K562 (cell line): ENCODE measurements around the gene WRAP53. TPM values are rescaled to one million over a fixed set of nuclear protein-coding genes. Genes with fewer than 3 reads are reported as not detected.
A peak's percentile ranks its signal among the peaks of the same experiment; 100 is the strongest.

ENCODE experiments used
- ATAC-seq: fragments of 200-7000 bp; cut with Tn5 transposase; 3 replicates; pipeline ENCODE4 v1.9.1; 2020; ENCODE audit warnings: moderate library complexity
- BruUV-seq: library from RNA; stranded (reverse); fragments of 400-500 nt; replicated peaks from 2 replicates; lab custom pipeline; 2021; lab: Mats Ljungman, UMichigan
- CTCF ChIA-PET: fragments of 300-600 bp; formaldehyde crosslinking; extraction: SDS; loops from one replicate; lab custom pipeline; 2021; ENCODE audit warnings: low intra/inter-chr PET ratio; lab: Yijun Ruan, JAX
- POLR2A ChIA-PET: fragments of 300-600, 350-650 bp; sonication (Branson Sonifier 250); formaldehyde crosslinking; extraction: SDS; loops from one replicate; lab custom pipeline; 2021; ENCODE audit warnings: antibody characterized with exemption, inconsistent platforms; lab: Yijun Ruan, JAX
- DNase-seq, 4 experiments: peaks; one replicate each; pipeline versions ENCODE4 v3.0.0 to v3.0.0-alpha.2; 2011 to 2018; ENCODE audit warnings: low spot score in 3 of 4, mixed read lengths in 3 of 4; ENCODE audit errors: extremely low read depth in 1 of 4
- FAIRE-seq: peaks from 2 replicates; lab custom pipeline; 2011; peaks lifted over from hg19 to GRCh38; lab: Jason Lieb, UNC
- H2AFZ ChIP-seq: 2 replicates; pipeline ENCODE4 v1.6.0; 2011; ENCODE audit warnings: low read depth, low read length, control low read depth, inconsistent platforms
- H3K27ac ChIP-seq: fragments of 200-600 bp; 3 replicates; pipeline ENCODE4 v1.8.0; 2011; ENCODE audit warnings: low read depth, mild to moderate bottlenecking, control low read depth, inconsistent platforms, low read length, moderate library complexity, mixed read lengths; ENCODE audit errors: extremely low read depth
- H3K27me3 ChIP-seq, 2 experiments: fragments of 300-600 bp in 1 of 2; 2 replicates in 1 of 2; 3 replicates in 1 of 2; pipeline versions ENCODE4 v1.6.0 to v1.8.0; 2011; ENCODE audit warnings: inconsistent platforms in 2 of 2, low read length in 2 of 2, mild to moderate bottlenecking in 1 of 2, mixed read lengths in 1 of 2, moderate library complexity in 1 of 2; ENCODE audit not compliant: control insufficient read depth in 2 of 2, insufficient read depth in 2 of 2
- H3K36me3 ChIP-seq: fragments of 300-600 bp; 3 replicates; pipeline ENCODE4 v1.8.0; 2011; ENCODE audit warnings: mild to moderate bottlenecking, low read length, inconsistent platforms; ENCODE audit not compliant: control insufficient read depth, insufficient read depth
- H3K4me1 ChIP-seq, 2 experiments: fragments of 200-600 bp in 1 of 2; replicated peaks in 1 of 2; 2 replicates in 1 of 2; 3 replicates in 1 of 2; pipeline versions ENCODE4 v1.5.1 to v1.8.0; 2011; ENCODE audit warnings: inconsistent platforms in 2 of 2, low read length in 2 of 2, mild to moderate bottlenecking in 1 of 2, mixed read lengths in 1 of 2, moderate library complexity in 1 of 2; ENCODE audit not compliant: control insufficient read depth in 2 of 2, insufficient read depth in 2 of 2
- H3K4me2 ChIP-seq: 2 replicates; pipeline ENCODE4 v1.6.1; 2011; ENCODE audit warnings: low read length, control low read depth, inconsistent platforms, mixed read lengths; ENCODE audit not compliant: insufficient read depth
- H3K4me3 ChIP-seq: fragments of 200-600 bp; sonication (generic), shearing (Covaris generic); 2 replicates; pipeline ENCODE4 v1.5.1; 2016; ENCODE audit warnings: control low read depth, inconsistent platforms
- H3K79me2 ChIP-seq: fragments of 200-600 bp; 3 replicates; pipeline ENCODE4 v1.8.0; 2011; ENCODE audit warnings: low read length, inconsistent platforms; ENCODE audit not compliant: control insufficient read depth, insufficient read depth
- H3K9ac ChIP-seq, 2 experiments: 2 replicates each; pipeline versions ENCODE4 v1.6.0 to v1.6.1; 2011; ENCODE audit warnings: low read depth in 2 of 2, low read length in 2 of 2, control low read depth in 1 of 2, inconsistent platforms in 1 of 2, mild to moderate bottlenecking in 1 of 2, mixed read lengths in 1 of 2; ENCODE audit not compliant: insufficient read depth in 1 of 2
- H3K9me1 ChIP-seq: one replicate; pipeline ENCODE4 v1.6.0; 2011; ENCODE audit warnings: inconsistent platforms, mild to moderate bottlenecking, low read length, moderate library complexity; ENCODE audit not compliant: control insufficient read depth, insufficient read depth
- H3K9me3 ChIP-seq: replicated peaks from 2 replicates; pipeline ENCODE4 v1.5.1; 2011; ENCODE audit warnings: low read depth, low read length, inconsistent platforms; ENCODE audit not compliant: control insufficient read depth, insufficient read depth
- H4K20me1 ChIP-seq: replicated peaks from 2 replicates; pipeline ENCODE4 v1.6.1; 2011; ENCODE audit warnings: low read length, inconsistent platforms, mixed read lengths; ENCODE audit not compliant: control insufficient read depth, insufficient read depth
- ADNP ChIP-seq: fragments of 200-800 bp; sonication (Bioruptor generic); IDR thresholded peaks from 2 replicates; pipeline ENCODE4 v1.6.1; 2016; ENCODE audit warnings: missing genetic modification characterization, missing compliant biosample characterization
- CBX3 ChIP-seq, 2 experiments: IDR thresholded peaks; 1 replicate in 1 of 2; 2 replicates in 1 of 2; pipeline ENCODE4 v1.6.1; 2012; ENCODE audit warnings: inconsistent platforms in 2 of 2, low read length in 2 of 2, borderline replicate concordance in 1 of 2, control low read depth in 1 of 2
- CTCF ChIP-seq, 3 experiments: IDR thresholded peaks in 2 of 3; conservative IDR thresholded peaks in 1 of 3; 2 replicates each; pipeline ENCODE4 v1.5.1; 2011 to 2012; ENCODE audit warnings: low read length in 3 of 3, mild to moderate bottlenecking in 3 of 3, control low read depth in 2 of 3, improper control_type of control experiment in 1 of 3, inconsistent platforms in 1 of 3, low read depth in 1 of 3, mixed read lengths in 1 of 3, moderate library complexity in 1 of 3; ENCODE audit not compliant: insufficient read depth in 2 of 3
- RAD21 ChIP-seq, 2 experiments: fragments of 250-450 bp in 1 of 2; fragments of 450-650 bp in 1 of 2; sonication (Bioruptor Pico) in 1 of 2; formaldehyde crosslinking in 1 of 2; IDR thresholded peaks in 1 of 2; conservative IDR thresholded peaks in 1 of 2; 2 replicates each; pipeline versions ENCODE4 v1.4.0 to v1.8.0; 2020 to 2022; ENCODE audit warnings: mild to moderate bottlenecking in 2 of 2, moderate library complexity in 1 of 2
- RAD51 ChIP-seq: fragments of 450-650 bp; IDR thresholded peaks from 2 replicates; pipeline ENCODE4 v1.7.1; 2016; ENCODE audit warnings: low read depth, mild to moderate bottlenecking, borderline replicate concordance
- REST ChIP-seq, 2 experiments: fragments of 450-650 bp; formaldehyde crosslinking in 1 of 2; IDR thresholded peaks; 2 replicates each; pipeline versions ENCODE4 v1.4.0 to v1.6.1; 2014 to 2020; ENCODE audit warnings: mild to moderate bottlenecking in 2 of 2, borderline replicate concordance in 1 of 2, low read depth in 1 of 2
- SMC3 ChIP-seq: conservative IDR thresholded peaks from 2 replicates; pipeline ENCODE4 v1.6.1; 2011; ENCODE audit warnings: low read depth, low read length, improper control_type of control experiment; ENCODE audit not compliant: insufficient read depth
- TRIM28 ChIP-seq: fragments of 450-650 bp; IDR thresholded peaks from 2 replicates; pipeline ENCODE4 v1.6.1; 2017
- ZNF212 ChIP-seq: fragments of 450-650 bp; formaldehyde crosslinking; IDR thresholded peaks from 2 replicates; pipeline ENCODE4 v1.4.0; 2020; ENCODE audit warnings: mild to moderate bottlenecking
- WGBS: fragments of 100-300 bp; shearing (Covaris generic); methylation state at CpG from one replicate; pipeline ENCODE4 v1.1.6; 2016; ENCODE audit warnings: low coverage, mixed read lengths; ENCODE audit not compliant: insufficient coverage; ENCODE audit errors: missing lambda C conversion rate; 5-methylcytosine and 5-hydroxymethylcytosine counted together
- in situ Hi-C: fragments of 300-500 bp; cut with MboI; formaldehyde crosslinking; loops from 4 replicates; pipeline ENCODE4 v1.15.0; 2018; ENCODE audit warnings: inconsistent platforms, mixed read lengths
- intact Hi-C: fragments of 100-400 bp; cut with micrococcal nuclease; formaldehyde crosslinking; loops from 2 replicates; pipeline ENCODE4 v1.14.2; 2022
- polyA plus RNA-seq, 8 experiments: library from polyadenylated mRNA; depleted of rRNA in 4 of 8; stranded (reverse) in 5 of 8; unstranded in 3 of 8; fragments of >200 nt; fragmentation: Nextera tagmentation in 2 of 8; fragmentation: Illumina TruSeq in 1 of 8; extraction: Ambion mirVana in 2 of 8; extraction: Trizol in 1 of 8; gene quantifications; 2 replicates each; pipeline versions ENCODE4 v1.2.1 to v1.2.3, GENCODE V29; 2011 to 2014; ENCODE audit warnings: inconsistent platforms in 1 of 8, missing spikeins in 1 of 8
- total RNA-seq, 7 experiments: library from RNA; depleted of rRNA in 6 of 7; stranded (reverse); fragments of >200 nt in 6 of 7; fragmentation: Illumina TruSeq in 2 of 7; extraction: Trizol in 2 of 7; gene quantifications; 2 replicates each; pipeline versions ENCODE4 v1.2.1 to v1.2.3, GENCODE V29; 2011 to 2021; ENCODE audit warnings: low replicate concordance in 1 of 7

Gene WRAP53
- total and polyA plus RNA-seq, 9 of the 15 experiments (the other 6 are each of a cell fraction or from before 2014, with no cell fraction given) = 0.72 to 18.2 (median 13.4) TPM

GRCh38 chr17:7673239-7673638 is 15.0 kb upstream of the WRAP53 start:
- intact Hi-C loops = no loop called here
- peak in 3 of 4 experiments; percentile 29 to 47 (median 36) for DNase-seq
- Histone ChIP-seq H4K20me1 (no peaks in the 10 kb centered on the region), H3K36me3 (peaks cover 41% of the 10 kb centered on the region), H3K79me2 (no peaks in the 10 kb centered on the region), H3K4me3 (no peak overlapping the region), H2AFZ (no peak overlapping the region), H3K27ac (no peak overlapping the region), H3K9me1 (no peaks in the 10 kb centered on the region), H3K9me3 (peaks cover 3% of the 10 kb centered on the region), H3K4me2 (no peak overlapping the region), H3K9ac (no peak overlapping the region), H3K27me3 (no peaks in the 10 kb centered on the region), H3K4me1 (no peaks in the 10 kb centered on the region)
- FAIRE-seq = peak; percentile 56
- no peak for ATAC-seq
- in situ Hi-C loops = no loop called here
- WGBS = 95% methylated on average over 2 of the region's 2 CpGs
- BruUV-seq = no TSS peak
- ChIA-PET POLR2A (interaction anchor here (0.6 to 9.2 kb wide), 6 partner anchors 13 to 181 kb away, joined by 3 to 66 read pairs (median 4); partner anchors contain the start of genes ATP1B2, SAT2, TP53 and WRAP53), CTCF (interaction anchor here (1.0 kb wide), 1 partner anchor 39 kb away, joined by 4 read pairs; no protein-coding TSS in a partner anchor)
- TF ChIP-seq RAD51 (no peak), ZNF212 (no peak), SMC3 (0 out of 2 replicates have a peak, but pooled peaks have one; percentile 6), ADNP (tag) (0 out of 2 replicates have a peak, but pooled peaks have one; percentile 22), CBX3 (IDR thresholded peaks at IDR 0.05; ENCODE audit: borderline replicate concordance in 1 of 2, low read length in 2 of 2) (peak in 1 of 2 experiments; percentile 68; a peak in 1 of 3 replicates), REST (IDR thresholded peaks at IDR 0.05; ENCODE audit: borderline replicate concordance) (peak; percentile 35; the same call in 1 of the 2 replicates), REST (CRISPR knock-in tag; IDR thresholded peaks at IDR 0.05; ENCODE audit: low read depth) (no peak), CTCF (IDR thresholded peaks at IDR 0.05 in 2 of 3, conservative IDR thresholded peaks at IDR 0.05 in 1 of 3; ENCODE audit: insufficient read depth in 2 of 3, low read depth in 1 of 3, low read length in 3 of 3) (peak; percentile 53 to 59 (median 57)), TRIM28 (0 out of 2 replicates have a peak, but pooled peaks have one; percentile 19), RAD21 (CRISPR knock-in tag; conservative IDR thresholded peaks at IDR 0.05 in 1 of 2, IDR thresholded peaks at IDR 0.05 in 1 of 2) (peak; percentile 13 to 48; a peak in 2 of 4 replicates)
